ENCODE measurements around the gene ZNF697. TPM values are rescaled to one million over a fixed set of nuclear protein-coding genes. Genes with fewer than 3 reads are reported as not detected.

Gene ZNF697
- total RNA-seq, 1 experiment from 2014 or later, result 17.4 TPM

- H3K4me3 Mint-ChIP-seq, result no peak overlapping the region
These were observed 19.1 kb upstream of the ZNF697 start for GRCh38 chr1:119667173-119667572.

More at GRCh38 chr1:119667173-119667572, 19.1 kb upstream of the ZNF697 start:
- TF ChIP-seq CTCF (conservative IDR thresholded peaks at IDR 0.05), result no peak
- Histone ChIP-seq H4K8ac (replicated peaks; ENCODE audit: insufficient read length, low read depth, low read length) (no peak overlapping the region), H2BK15ac (ENCODE audit: low read depth, low read length) (no peak overlapping the region), H3K79me2 (ENCODE audit: insufficient read depth, low read length) (no peaks in the 10 kb centered on the region), H2BK12ac (ENCODE audit: insufficient read length, low read depth, low read length) (no peak overlapping the region), H2BK5ac (ENCODE audit: insufficient read length, low read length) (no peak overlapping the region), H3K27me3 (ENCODE audit: insufficient read depth, low read length) (no peaks in the 10 kb centered on the region), H2AK5ac (ENCODE audit: insufficient read length, low read length) (no peak overlapping the region), H3K27ac (ENCODE audit: insufficient read length, low read depth, low read length) (no peak overlapping the region), H3K4ac (ENCODE audit: low read depth, low read length) (no peak overlapping the region), H3K9ac (ENCODE audit: extremely low read depth, insufficient read length, low read length) (no peak overlapping the region), H3K79me1 (ENCODE audit: insufficient read depth, low read depth, low read length, poor library complexity, severe bottlenecking) (no peaks in the 10 kb centered on the region), H3K4me2 (ENCODE audit: insufficient read depth, insufficient read length, low read length) (no peak overlapping the region), H3K56ac (ENCODE audit: insufficient read length, low read depth, low read length) (no peak overlapping the region), H2BK20ac (ENCODE audit: low read depth, low read length, poor library complexity, severe bottlenecking) (no peak overlapping the region), H4K91ac (ENCODE audit: insufficient read length, low read depth, low read length) (no peak overlapping the region), H3K4me1 (ENCODE audit: insufficient read depth, low read length) (no peaks in the 10 kb centered on the region), H3K9me3 (ENCODE audit: control insufficient read depth, low read depth, low read length) (no peaks in the 10 kb centered on the region), H3K23me2 (ENCODE audit: insufficient read length, low read depth, low read length, poor library complexity, severe bottlenecking) (no peaks in the 10 kb centered on the region), H3T11ph (ENCODE audit: low read length) (no peak overlapping the region), H4K5ac (ENCODE audit: insufficient read length, low read depth, low read length) (no peak overlapping the region), H2AFZ (ENCODE audit: low read length) (no peak overlapping the region), H3K23ac (ENCODE audit: insufficient read length, low read depth, low read length) (no peak overlapping the region), H2BK120ac (ENCODE audit: low read depth, low read length, poor library complexity, severe bottlenecking) (no peak overlapping the region), H3K18ac (ENCODE audit: insufficient read length, low read depth, low read length) (no peak overlapping the region), H4K20me1 (ENCODE audit: control insufficient read depth, insufficient read depth, insufficient read length) (no peaks in the 10 kb centered on the region), H3K14ac (ENCODE audit: insufficient read depth, low read length) (no peak overlapping the region)
- no CpG with 5 or more reads among the region's 6 CpGs for WGBS (ENCODE audit: extremely low coverage, insufficient read length, low lambda C conversion rate)
- no peaks in the 10 kb centered on the region; the same call in 1 of the 2 replicates for H3K27me3 Mint-ChIP-seq (ENCODE audit: low read depth)
- peak overlapping the region in 1 of 3 experiments; percentile 59; a peak in 1 of 7 replicates for H3K27ac Mint-ChIP-seq
- no peaks in the 10 kb centered on the region for H3K9me3 Mint-ChIP-seq
- no peak for DNase-seq
- no peaks in the 10 kb centered on the region for H3K36me3 Mint-ChIP-seq (ENCODE audit: insufficient read depth in 1 of 3, low read depth in 3 of 3)
- peaks cover 5 to 7% of the 10 kb centered on the region in 2 experiments for H3K4me1 Mint-ChIP-seq

All from H9 (cell line).